ENCODE measurements around the gene KIAA1217.

KIAA1217 gene

DNA sequence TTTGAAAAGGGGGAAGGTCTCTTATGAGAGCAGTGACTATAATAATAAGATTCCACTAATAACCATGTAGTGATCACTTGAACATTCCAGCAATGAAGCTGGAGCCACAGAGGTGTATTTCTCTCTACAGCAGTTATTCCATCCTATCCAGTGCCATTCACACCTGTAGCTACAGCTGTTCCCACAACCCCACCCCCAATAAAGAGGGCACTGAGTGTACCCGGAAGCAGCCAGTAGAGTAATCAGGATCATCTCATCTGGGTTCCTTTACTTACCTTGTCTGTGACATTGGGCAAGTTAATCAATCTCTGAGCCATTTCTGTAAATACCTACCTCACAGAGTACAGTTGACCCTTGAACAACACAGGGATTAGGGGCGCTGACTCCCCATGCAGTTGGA lies 188.7 kb downstream of the KIAA1217 start:
- Histone ChIP-seq H2AK5ac (ENCODE audit: low read length) (no peak overlapping the region), H3K4me1 (ENCODE audit: control insufficient read depth in 1 of 2, insufficient read depth in 2 of 2, low read length in 2 of 2) (peaks cover 10 to 12% of the 10 kb centered on the region in 2 experiments), H4K8ac (ENCODE audit: low read depth, low read length) (no peak overlapping the region), H3K4ac (ENCODE audit: low read depth, low read length) (no peak overlapping the region), H2AFZ (ENCODE audit: insufficient read depth, low read length, poor library complexity) (no peak overlapping the region), H3K27me3 (ENCODE audit: insufficient read depth, low read length) (no peaks in the 10 kb centered on the region), H3K4me2 (ENCODE audit: low read length) (no peak overlapping the region), H3K9ac (ENCODE audit: low read length) (no peak overlapping the region), H3K18ac (ENCODE audit: low read length) (no peak overlapping the region), H3K36me3 (ENCODE audit: control insufficient read depth in 1 of 2, insufficient read depth in 2 of 2, low read length in 2 of 2) (peaks cover 8 to 22% of the 10 kb centered on the region in 2 experiments), H3K4me3 (ENCODE audit: low read depth, low read length) (no peak overlapping the region), H3K9me3 (ENCODE audit: insufficient read depth, low read depth, low read length) (no peaks in the 10 kb centered on the region), H2BK120ac (ENCODE audit: insufficient read depth, low read length, poor library complexity) (no peak overlapping the region), H3K27ac (ENCODE audit: low read depth, low read length) (no peak overlapping the region), H3K79me2 (ENCODE audit: control insufficient read depth, insufficient read depth, low read length, poor library complexity) (peaks cover 11% of the 10 kb centered on the region), H4K91ac (ENCODE audit: low read depth, low read length) (no peak overlapping the region), H4K12ac (ENCODE audit: low read depth, low read length) (no peak overlapping the region), H3K23ac (ENCODE audit: low read length) (no peak overlapping the region), H3K79me1 (ENCODE audit: low read length) (peaks cover 28% of the 10 kb centered on the region), H2BK5ac (ENCODE audit: low read depth, low read length, poor library complexity) (no peak overlapping the region), H2BK12ac (ENCODE audit: low read length) (no peak overlapping the region), H3K14ac (ENCODE audit: low read length) (no peak overlapping the region)
- no CpG with 5 or more reads among the region's 2 CpGs for WGBS (ENCODE audit: extremely low coverage, insufficient coverage, insufficient read length)
- DNase-seq = no peak

DNA sequence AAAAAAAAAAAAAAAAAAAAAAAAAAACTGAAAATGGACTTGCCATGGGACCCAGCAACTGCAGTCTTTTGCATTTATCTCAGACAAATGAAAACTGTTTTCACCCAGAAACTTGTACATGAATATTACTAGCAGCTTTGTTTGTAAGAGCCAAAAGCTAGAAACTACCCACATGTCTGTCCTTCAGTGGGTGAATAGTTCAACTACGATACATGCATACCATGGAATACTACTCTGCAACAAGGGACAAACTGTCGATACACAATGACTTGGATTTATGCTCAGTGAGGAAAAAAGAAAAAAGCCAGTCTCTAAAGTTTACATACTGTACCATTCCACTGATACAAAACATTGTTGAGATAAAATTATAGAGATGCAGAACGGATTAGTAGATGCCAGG lies 195.6 kb downstream of the KIAA1217 start:
- Histone ChIP-seq H3K9ac (ENCODE audit: low read length) (no peak overlapping the region), H3K4me2 (ENCODE audit: low read length) (no peak overlapping the region), H2AFZ (ENCODE audit: insufficient read depth, low read length, poor library complexity) (no peak overlapping the region), H3K27me3 (ENCODE audit: insufficient read depth, low read length) (no peaks in the 10 kb centered on the region), H2BK120ac (ENCODE audit: insufficient read depth, low read length, poor library complexity) (no peak overlapping the region), H2BK5ac (ENCODE audit: low read depth, low read length, poor library complexity) (no peak overlapping the region), H3K4me1 (ENCODE audit: control insufficient read depth in 1 of 2, insufficient read depth in 2 of 2, low read length in 2 of 2) (no peaks in the 10 kb centered on the region), H3K36me3 (ENCODE audit: control insufficient read depth in 1 of 2, insufficient read depth in 2 of 2, low read length in 2 of 2) (peaks cover 3 to 6% of the 10 kb centered on the region in 2 experiments), H3K4ac (ENCODE audit: low read depth, low read length) (no peak overlapping the region), H3K23ac (ENCODE audit: low read length) (no peak overlapping the region), H4K12ac (ENCODE audit: low read depth, low read length) (no peak overlapping the region), H3K18ac (ENCODE audit: low read length) (no peak overlapping the region), H3K79me1 (ENCODE audit: low read length) (no peaks in the 10 kb centered on the region), H3K27ac (ENCODE audit: low read depth, low read length) (no peak overlapping the region), H3K4me3 (ENCODE audit: low read depth, low read length) (no peak overlapping the region), H4K8ac (ENCODE audit: low read depth, low read length) (no peak overlapping the region), H3K9me3 (ENCODE audit: insufficient read depth, low read depth, low read length) (no peaks in the 10 kb centered on the region), H2BK12ac (ENCODE audit: low read length) (no peak overlapping the region), H3K14ac (ENCODE audit: low read length) (no peak overlapping the region), H4K91ac (ENCODE audit: low read depth, low read length) (no peak overlapping the region), H2AK5ac (ENCODE audit: low read length) (no peak overlapping the region), H3K79me2 (ENCODE audit: control insufficient read depth, insufficient read depth, low read length, poor library complexity) (peaks cover 3% of the 10 kb centered on the region)
- WGBS (ENCODE audit: extremely low coverage, insufficient coverage, insufficient read length) = no CpG with 5 or more reads among the region's 3 CpGs
- DNase-seq = no peak

DNA sequence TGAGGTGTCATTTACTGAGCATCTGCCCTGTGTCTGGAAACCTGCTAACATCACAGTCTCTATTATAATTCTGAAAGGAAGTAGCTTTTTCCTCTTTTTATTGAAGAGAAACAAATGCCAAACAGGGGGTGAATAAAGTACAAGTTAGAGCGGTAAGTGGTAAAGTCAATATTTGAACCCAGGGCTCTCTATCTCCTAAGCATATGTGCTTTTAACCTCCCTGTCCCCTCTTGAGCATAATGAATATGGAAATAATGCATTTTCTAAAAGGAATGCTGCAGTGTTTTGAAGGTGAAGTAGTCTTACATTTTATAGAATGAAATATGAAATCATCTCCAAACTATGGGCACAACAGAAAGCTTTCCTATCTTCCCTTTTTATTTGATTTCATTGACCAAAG lies 196.7 kb downstream of the KIAA1217 start:
- no peak overlapping the region for H4K12ac ChIP-seq (ENCODE audit: low read depth, low read length)
- H3K27me3 ChIP-seq (ENCODE audit: insufficient read depth, low read length) = no peaks in the 10 kb centered on the region
- no peak overlapping the region for H3K27ac ChIP-seq (ENCODE audit: low read depth, low read length)
- H3K4me1 ChIP-seq (ENCODE audit: control insufficient read depth in 1 of 2, insufficient read depth in 2 of 2, low read length in 2 of 2) = no peaks in the 10 kb centered on the region
- WGBS (ENCODE audit: extremely low coverage, insufficient coverage, insufficient read length) = no CpG with 5 or more reads among the region's 1 CpG
- DNase-seq = no peak
- no peak overlapping the region for H2BK5ac ChIP-seq (ENCODE audit: low read depth, low read length, poor library complexity)
- no peak overlapping the region for H3K23ac ChIP-seq (ENCODE audit: low read length)
- no peak overlapping the region for H3K4me3 ChIP-seq (ENCODE audit: low read depth, low read length)
- no peaks in the 10 kb centered on the region for H3K79me1 ChIP-seq (ENCODE audit: low read length)
- H3K9ac ChIP-seq (ENCODE audit: low read length) = no peak overlapping the region
- H2AFZ ChIP-seq (ENCODE audit: insufficient read depth, low read length, poor library complexity) = no peak overlapping the region
- no peak overlapping the region for H3K14ac ChIP-seq (ENCODE audit: low read length)
- H2AK5ac ChIP-seq (ENCODE audit: low read length) = no peak overlapping the region
- no peak overlapping the region for H2BK12ac ChIP-seq (ENCODE audit: low read length)
- H2BK120ac ChIP-seq (ENCODE audit: insufficient read depth, low read length, poor library complexity) = no peak overlapping the region
- no peak overlapping the region for H3K4me2 ChIP-seq (ENCODE audit: low read length)
- H3K4ac ChIP-seq (ENCODE audit: low read depth, low read length) = no peak overlapping the region
- no peak overlapping the region for H4K8ac ChIP-seq (ENCODE audit: low read depth, low read length)
- peaks cover 3 to 4% of the 10 kb centered on the region in 2 experiments for H3K36me3 ChIP-seq (ENCODE audit: control insufficient read depth in 1 of 2, insufficient read depth in 2 of 2, low read length in 2 of 2)
- no peaks in the 10 kb centered on the region for H3K9me3 ChIP-seq (ENCODE audit: insufficient read depth, low read depth, low read length)
- no peak overlapping the region for H3K18ac ChIP-seq (ENCODE audit: low read length)
- no peak overlapping the region for H4K91ac ChIP-seq (ENCODE audit: low read depth, low read length)
- H3K79me2 ChIP-seq (ENCODE audit: control insufficient read depth, insufficient read depth, low read length, poor library complexity) = peaks cover 3% of the 10 kb centered on the region

DNA sequence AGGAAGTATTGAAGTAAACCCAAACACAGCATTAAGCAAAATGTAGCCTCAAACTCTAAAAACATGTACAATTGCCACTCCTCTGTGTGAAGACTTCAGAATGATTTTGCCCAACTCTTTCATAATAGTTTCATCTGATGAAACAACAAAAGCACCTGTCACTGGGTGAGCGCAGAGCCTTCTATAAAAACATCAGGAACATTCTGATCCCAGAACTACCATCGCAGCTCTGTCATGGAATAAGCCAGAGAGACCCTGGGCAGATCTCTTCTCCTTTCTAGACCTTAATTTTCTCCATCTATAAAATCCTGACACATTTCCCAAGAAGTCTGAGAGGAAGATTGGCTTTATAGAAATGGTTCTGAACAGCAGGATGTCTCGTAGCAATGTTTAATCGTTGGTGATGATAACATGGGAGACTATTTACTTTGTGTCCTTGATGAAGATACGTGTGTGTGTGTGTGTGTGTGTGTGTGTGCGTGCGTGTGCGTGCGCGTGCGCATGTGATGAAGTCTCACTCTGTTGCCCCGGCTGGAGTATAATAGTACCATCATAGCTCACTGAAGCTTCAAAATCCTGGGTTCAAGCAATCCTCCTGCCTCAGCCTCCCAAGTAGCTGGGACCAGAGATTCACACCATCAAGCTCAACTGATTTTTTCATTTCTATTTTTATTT lies 198.0 kb downstream of the KIAA1217 start:
- H3K79me2 ChIP-seq (ENCODE audit: control insufficient read depth, insufficient read depth, low read length, poor library complexity) = peaks cover 3% of the 10 kb centered on the region
- DNase-seq = no peak
- no peak overlapping the region for H4K8ac ChIP-seq (ENCODE audit: low read depth, low read length)
- no peaks in the 10 kb centered on the region for H3K27me3 ChIP-seq (ENCODE audit: insufficient read depth, low read length)
- H3K4me3 ChIP-seq (ENCODE audit: low read depth, low read length) = no peak overlapping the region
- H3K9ac ChIP-seq (ENCODE audit: low read length) = no peak overlapping the region
- no peak overlapping the region for H2BK12ac ChIP-seq (ENCODE audit: low read length)
- H3K9me3 ChIP-seq (ENCODE audit: insufficient read depth, low read depth, low read length) = no peaks in the 10 kb centered on the region
- no peak overlapping the region for H2BK5ac ChIP-seq (ENCODE audit: low read depth, low read length, poor library complexity)
- no peak overlapping the region for H4K91ac ChIP-seq (ENCODE audit: low read depth, low read length)
- no peak overlapping the region for H2BK120ac ChIP-seq (ENCODE audit: insufficient read depth, low read length, poor library complexity)
- no peak overlapping the region for H4K12ac ChIP-seq (ENCODE audit: low read depth, low read length)
- no peak overlapping the region for H2AK5ac ChIP-seq (ENCODE audit: low read length)
- H3K4me2 ChIP-seq (ENCODE audit: low read length) = no peak overlapping the region
- no peak overlapping the region for H3K4ac ChIP-seq (ENCODE audit: low read depth, low read length)
- no CpG with 5 or more reads among the region's 12 CpGs for WGBS (ENCODE audit: extremely low coverage, insufficient coverage, insufficient read length)
- H3K36me3 ChIP-seq (ENCODE audit: control insufficient read depth in 1 of 2, insufficient read depth in 2 of 2, low read length in 2 of 2) = peaks cover 3 to 4% of the 10 kb centered on the region in 2 experiments
- H3K79me1 ChIP-seq (ENCODE audit: low read length) = no peaks in the 10 kb centered on the region
- no peaks in the 10 kb centered on the region for H3K4me1 ChIP-seq (ENCODE audit: control insufficient read depth in 1 of 2, insufficient read depth in 2 of 2, low read length in 2 of 2)
- H3K23ac ChIP-seq (ENCODE audit: low read length) = no peak overlapping the region
- H3K27ac ChIP-seq (ENCODE audit: low read depth, low read length) = no peak overlapping the region
- H2AFZ ChIP-seq (ENCODE audit: insufficient read depth, low read length, poor library complexity) = no peak overlapping the region
- no peak overlapping the region for H3K14ac ChIP-seq (ENCODE audit: low read length)
- H3K18ac ChIP-seq (ENCODE audit: low read length) = no peak overlapping the region
